ENCODE measurements around the gene FBXW2.

The FBXW2 gene

DNA sequence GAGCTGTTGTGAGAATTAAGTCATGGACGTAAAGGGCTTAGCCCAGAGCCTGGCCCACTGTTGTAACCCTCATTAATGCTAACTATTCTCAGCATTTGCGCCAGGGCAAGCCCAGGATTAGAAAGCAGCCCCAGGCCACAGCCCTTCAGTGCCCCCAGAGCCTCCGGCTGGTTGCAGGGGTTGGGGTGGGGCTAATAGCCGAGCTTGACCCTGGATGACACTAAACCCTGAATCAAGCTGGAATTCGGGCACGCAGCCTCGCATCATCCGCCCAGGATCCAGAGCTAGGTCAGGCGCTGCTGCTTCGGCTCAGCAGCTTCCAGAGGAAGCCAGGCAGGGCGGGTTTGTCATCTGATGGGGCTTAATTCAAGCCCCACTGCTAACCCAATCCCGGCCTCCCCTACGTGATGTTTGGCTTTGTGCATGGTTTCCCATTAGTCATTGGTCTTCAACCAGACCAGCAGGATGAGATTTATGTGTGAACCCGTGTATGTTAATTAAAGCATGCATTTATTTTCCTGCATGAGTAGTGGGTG is 77.8 kb downstream of the FBXW2 start:
- DNase-seq (ENCODE audit: low read depth in 2 of 2): no peak

DNA sequence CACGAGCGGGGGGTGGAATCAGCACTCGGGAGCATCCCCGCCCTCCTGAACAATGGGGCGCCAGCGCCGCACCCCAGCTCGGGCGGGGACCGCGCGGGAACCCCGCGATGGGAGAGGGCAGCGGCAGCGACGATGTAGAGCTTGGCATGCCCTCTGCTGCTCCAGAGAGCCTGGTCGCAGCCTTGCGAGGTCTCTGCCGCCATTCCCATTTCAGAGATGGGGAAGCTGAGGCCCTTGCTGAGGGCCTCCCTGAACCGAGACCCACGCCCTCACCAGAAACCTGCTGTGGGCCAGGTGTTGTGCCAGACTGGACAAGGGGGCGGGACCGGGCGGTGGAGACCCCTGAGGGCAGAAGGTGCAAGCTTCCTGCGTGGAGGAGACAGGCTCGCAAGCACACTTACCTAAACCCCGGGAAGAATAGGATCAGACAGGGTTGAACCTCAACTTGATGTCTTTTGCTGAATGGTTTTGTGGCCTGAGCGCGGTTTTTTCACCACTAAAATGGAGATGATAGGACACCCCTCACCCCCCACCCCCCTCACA is 78.3 kb downstream of the FBXW2 start:
- DNase-seq (ENCODE audit: low read depth in 2 of 2): no peak

- peak; percentile 96 for DNase-seq (ENCODE audit: low read depth in 2 of 2)
These were observed 78.9 kb downstream of the FBXW2 start, which contains the start of gene MEGF9 for GRCh38 chr9:120714088-120714845. Gene MEGF9 (minus strand): TSS chr9:120714470. CDS start chr9:120714358, 112 bp downstream.

- no peak for DNase-seq (ENCODE audit: low read depth in 2 of 2)
These were observed 79.7 kb downstream of the FBXW2 start for GRCh38 chr9:120713257-120714087.

DNA sequence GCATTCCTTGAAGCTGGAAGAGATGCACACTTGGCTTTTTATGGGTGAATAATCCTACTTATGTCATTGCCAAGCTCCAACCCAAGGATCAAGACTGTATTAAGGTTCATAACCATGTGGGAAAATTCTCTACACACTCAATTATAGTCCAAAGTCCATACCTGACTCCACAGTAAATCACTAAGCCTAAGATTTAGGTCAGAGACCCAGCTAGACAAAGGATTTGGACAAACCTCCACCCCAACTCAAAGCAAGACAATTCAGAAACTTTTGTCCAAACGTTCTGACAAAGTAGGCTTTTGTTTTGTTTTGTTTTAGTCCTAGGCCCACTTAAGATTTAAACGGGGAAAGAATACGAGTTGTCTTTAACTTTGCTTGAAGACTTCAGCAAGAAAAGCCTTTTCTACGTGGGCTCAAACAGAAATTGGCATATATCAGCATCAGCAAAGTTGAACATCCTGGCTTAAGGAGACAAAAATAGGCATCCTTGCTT is 80.6 kb downstream of the FBXW2 start:
- no peak for DNase-seq (ENCODE audit: low read depth in 2 of 2)

- DNase-seq (ENCODE audit: low read depth in 2 of 2): no peak
These were observed 81.2 kb downstream of the FBXW2 start for GRCh38 chr9:120711841-120712538.

- no peak for DNase-seq (ENCODE audit: low read depth in 2 of 2)
These were observed 81.9 kb downstream of the FBXW2 start for GRCh38 chr9:120711354-120711753.

GRCh38 chr9:120710110-120710981 is 82.9 kb downstream of the FBXW2 start:
- no peak for DNase-seq (ENCODE audit: low read depth in 2 of 2)

DNA sequence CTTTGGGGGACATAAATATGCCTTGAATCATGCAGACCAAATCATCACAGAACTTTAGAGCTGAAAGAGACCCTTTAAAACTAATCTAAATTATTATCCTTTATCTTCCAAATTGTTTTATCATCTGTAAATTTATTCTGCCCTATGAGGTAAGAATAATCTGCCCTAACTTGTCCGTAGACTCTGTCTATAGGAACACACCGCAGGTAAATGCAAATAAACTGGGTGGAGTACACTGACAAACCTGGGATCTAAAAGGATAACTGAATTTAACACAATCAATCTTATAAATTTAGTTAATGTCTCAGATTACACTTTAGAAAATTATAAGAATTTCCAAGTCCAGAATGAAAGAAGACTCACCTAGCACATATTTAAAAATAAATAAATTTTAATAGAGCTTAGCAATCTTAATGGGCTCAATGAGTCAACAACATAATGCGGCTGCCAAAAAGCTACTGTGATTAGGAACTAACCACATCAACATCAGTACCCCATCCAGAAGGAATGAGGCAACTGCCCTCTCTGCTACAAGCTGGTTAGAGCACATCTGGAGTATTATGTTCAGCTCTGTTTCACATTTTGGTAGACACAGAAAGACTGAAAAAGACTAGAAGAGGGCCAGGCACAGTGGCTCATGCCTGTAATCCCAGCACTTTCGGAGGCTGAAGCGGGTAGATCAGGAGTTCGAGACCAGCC is 84.5 kb downstream of the FBXW2 start:
- DNase-seq (ENCODE audit: low read depth in 2 of 2): no peak

DNA sequence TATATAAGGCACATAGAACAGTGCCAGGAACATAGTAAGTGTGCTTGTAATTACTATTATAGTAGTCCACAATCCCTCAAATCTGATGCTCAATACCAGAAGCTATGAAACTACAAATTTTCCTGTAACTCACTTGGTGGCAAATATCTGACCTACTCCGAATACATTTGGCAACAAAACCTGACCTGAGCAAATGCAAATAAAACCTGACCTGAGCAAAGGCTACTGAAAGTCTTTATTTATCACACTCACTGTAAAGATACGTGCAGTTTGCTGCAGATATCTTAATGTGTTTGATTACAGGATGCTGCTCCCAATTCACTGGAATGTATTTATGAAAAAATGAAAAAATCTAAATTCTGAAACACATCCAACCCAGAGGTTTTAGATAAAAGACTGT is 86.0 kb downstream of the FBXW2 start:
- DNase-seq (ENCODE audit: low read depth in 2 of 2): no peak
